ENCODE results near the gene NLGN1.

NLGN1 gene

GRCh38 chr3:173685456-173685855, 287.9 kb downstream of the NLGN1 start:
- no peak overlapping the region for H3K23ac ChIP-seq (ENCODE audit: low read length)
- no peak overlapping the region for H4K12ac ChIP-seq (ENCODE audit: low read depth, low read length)
- H3K4me3 ChIP-seq (ENCODE audit: low read depth, low read length), result no peak overlapping the region
- no CpG with 5 or more reads among the region's 2 CpGs for WGBS (ENCODE audit: extremely low coverage, insufficient coverage, insufficient read length)
- H3K27me3 ChIP-seq (ENCODE audit: insufficient read depth, low read length), result no peaks in the 10 kb centered on the region
- no peak overlapping the region for H3K27ac ChIP-seq (ENCODE audit: low read depth, low read length)
- H4K8ac ChIP-seq (ENCODE audit: low read depth, low read length), result no peak overlapping the region
- H2AK5ac ChIP-seq (ENCODE audit: low read length), result no peak overlapping the region
- DNase-seq, result no peak
- H3K18ac ChIP-seq (ENCODE audit: low read length), result no peak overlapping the region
- H2BK5ac ChIP-seq (ENCODE audit: low read depth, low read length, poor library complexity), result no peak overlapping the region
- H3K79me2 ChIP-seq (ENCODE audit: control insufficient read depth, insufficient read depth, low read length, poor library complexity), result no peaks in the 10 kb centered on the region
- H3K4ac ChIP-seq (ENCODE audit: low read depth, low read length), result no peak overlapping the region
- no peak overlapping the region for H2AFZ ChIP-seq (ENCODE audit: insufficient read depth, low read length, poor library complexity)
- H2BK12ac ChIP-seq (ENCODE audit: low read length), result no peak overlapping the region
- H3K36me3 ChIP-seq (ENCODE audit: control insufficient read depth in 1 of 2, insufficient read depth in 2 of 2, low read length in 2 of 2), result no peaks in the 10 kb centered on the region
- no peak overlapping the region for H3K4me2 ChIP-seq (ENCODE audit: low read length)
- H2BK120ac ChIP-seq (ENCODE audit: insufficient read depth, low read length, poor library complexity), result no peak overlapping the region
- no peak overlapping the region for H4K91ac ChIP-seq (ENCODE audit: low read depth, low read length)
- H3K9ac ChIP-seq (ENCODE audit: low read length), result no peak overlapping the region
- H3K79me1 ChIP-seq (ENCODE audit: low read length), result no peaks in the 10 kb centered on the region
- H3K14ac ChIP-seq (ENCODE audit: low read length), result no peak overlapping the region
- no peaks in the 10 kb centered on the region for H3K9me3 ChIP-seq (ENCODE audit: insufficient read depth, low read depth, low read length)
- peaks cover 3 to 4% of the 10 kb centered on the region in 2 experiments for H3K4me1 ChIP-seq (ENCODE audit: control insufficient read depth in 1 of 2, insufficient read depth in 2 of 2, low read length in 2 of 2)

GRCh38 chr3:173688216-173688842, 290.8 kb downstream of the NLGN1 start:
- no peak for DNase-seq
- no peaks in the 10 kb centered on the region for H3K27me3 ChIP-seq (ENCODE audit: insufficient read depth, low read length)
- H3K79me2 ChIP-seq (ENCODE audit: control insufficient read depth, insufficient read depth, low read length, poor library complexity), result no peaks in the 10 kb centered on the region
- H3K9ac ChIP-seq (ENCODE audit: low read length), result no peak overlapping the region
- no peak overlapping the region for H2BK12ac ChIP-seq (ENCODE audit: low read length)
- no peak overlapping the region for H3K27ac ChIP-seq (ENCODE audit: low read depth, low read length)
- H3K14ac ChIP-seq (ENCODE audit: low read length), result no peak overlapping the region
- no CpG with 5 or more reads among the region's 4 CpGs for WGBS (ENCODE audit: extremely low coverage, insufficient coverage, insufficient read length)
- no peak overlapping the region for H3K4me3 ChIP-seq (ENCODE audit: low read depth, low read length)
- peaks cover 3 to 4% of the 10 kb centered on the region in 2 experiments for H3K4me1 ChIP-seq (ENCODE audit: control insufficient read depth in 1 of 2, insufficient read depth in 2 of 2, low read length in 2 of 2)
- no peak overlapping the region for H2AFZ ChIP-seq (ENCODE audit: insufficient read depth, low read length, poor library complexity)
- H3K18ac ChIP-seq (ENCODE audit: low read length), result no peak overlapping the region
- no peaks in the 10 kb centered on the region for H3K36me3 ChIP-seq (ENCODE audit: control insufficient read depth in 1 of 2, insufficient read depth in 2 of 2, low read length in 2 of 2)
- H4K12ac ChIP-seq (ENCODE audit: low read depth, low read length), result no peak overlapping the region
- H3K4me2 ChIP-seq (ENCODE audit: low read length), result no peak overlapping the region
- no peak overlapping the region for H2AK5ac ChIP-seq (ENCODE audit: low read length)
- no peak overlapping the region for H3K4ac ChIP-seq (ENCODE audit: low read depth, low read length)
- no peaks in the 10 kb centered on the region for H3K79me1 ChIP-seq (ENCODE audit: low read length)
- no peaks in the 10 kb centered on the region for H3K9me3 ChIP-seq (ENCODE audit: insufficient read depth, low read depth, low read length)
- H4K8ac ChIP-seq (ENCODE audit: low read depth, low read length), result no peak overlapping the region
- no peak overlapping the region for H3K23ac ChIP-seq (ENCODE audit: low read length)
- H2BK5ac ChIP-seq (ENCODE audit: low read depth, low read length, poor library complexity), result no peak overlapping the region
- no peak overlapping the region for H2BK120ac ChIP-seq (ENCODE audit: insufficient read depth, low read length, poor library complexity)
- H4K91ac ChIP-seq (ENCODE audit: low read depth, low read length), result no peak overlapping the region

GRCh38 chr3:173690542-173691180, 293.1 kb downstream of the NLGN1 start:
- Histone ChIP-seq H3K79me1 (ENCODE audit: low read length) (no peaks in the 10 kb centered on the region), H3K27me3 (ENCODE audit: insufficient read depth, low read length) (no peaks in the 10 kb centered on the region), H3K79me2 (ENCODE audit: control insufficient read depth, insufficient read depth, low read length, poor library complexity) (no peaks in the 10 kb centered on the region), H2BK120ac (ENCODE audit: insufficient read depth, low read length, poor library complexity) (no peak overlapping the region), H2BK5ac (ENCODE audit: low read depth, low read length, poor library complexity) (no peak overlapping the region), H2AK5ac (ENCODE audit: low read length) (no peak overlapping the region), H4K91ac (ENCODE audit: low read depth, low read length) (no peak overlapping the region), H3K36me3 (ENCODE audit: control insufficient read depth in 1 of 2, insufficient read depth in 2 of 2, low read length in 2 of 2) (no peaks in the 10 kb centered on the region), H3K18ac (ENCODE audit: low read length) (no peak overlapping the region), H3K27ac (ENCODE audit: low read depth, low read length) (no peak overlapping the region), H3K4me1 (ENCODE audit: control insufficient read depth in 1 of 2, insufficient read depth in 2 of 2, low read length in 2 of 2) (peaks cover 3 to 4% of the 10 kb centered on the region in 2 experiments), H3K9ac (ENCODE audit: low read length) (no peak overlapping the region), H4K12ac (ENCODE audit: low read depth, low read length) (no peak overlapping the region), H3K14ac (ENCODE audit: low read length) (no peak overlapping the region), H3K4ac (ENCODE audit: low read depth, low read length) (no peak overlapping the region), H3K23ac (ENCODE audit: low read length) (no peak overlapping the region), H2BK12ac (ENCODE audit: low read length) (no peak overlapping the region), H2AFZ (ENCODE audit: insufficient read depth, low read length, poor library complexity) (no peak overlapping the region), H3K4me3 (ENCODE audit: low read depth, low read length) (no peak overlapping the region), H3K9me3 (ENCODE audit: insufficient read depth, low read depth, low read length) (no peaks in the 10 kb centered on the region), H4K8ac (ENCODE audit: low read depth, low read length) (no peak overlapping the region), H3K4me2 (ENCODE audit: low read length) (no peak overlapping the region)
- WGBS (ENCODE audit: extremely low coverage, insufficient coverage, insufficient read length), result no CpG with 5 or more reads among the region's 7 CpGs
- peak in 1 of 2 donors; percentile 65 for DNase-seq

- H4K12ac ChIP-seq (ENCODE audit: low read depth, low read length), result no peak overlapping the region
- H3K23ac ChIP-seq (ENCODE audit: low read length), result no peak overlapping the region
These were observed 301.8 kb downstream of the NLGN1 start for GRCh38 chr3:173699353-173699752.

More at GRCh38 chr3:173699353-173699752, 301.8 kb downstream of the NLGN1 start:
- peak in 1 of 2 donors; percentile 9 for DNase-seq
- Histone ChIP-seq H3K9ac (ENCODE audit: low read length) (no peak overlapping the region), H2BK5ac (ENCODE audit: low read depth, low read length, poor library complexity) (no peak overlapping the region), H2AK5ac (ENCODE audit: low read length) (no peak overlapping the region), H2BK120ac (ENCODE audit: insufficient read depth, low read length, poor library complexity) (no peak overlapping the region), H2BK12ac (ENCODE audit: low read length) (no peak overlapping the region), H3K18ac (ENCODE audit: low read length) (no peak overlapping the region), H2AFZ (ENCODE audit: insufficient read depth, low read length, poor library complexity) (no peak overlapping the region), H3K36me3 (ENCODE audit: control insufficient read depth in 1 of 2, insufficient read depth in 2 of 2, low read length in 2 of 2) (no peaks in the 10 kb centered on the region), H4K91ac (ENCODE audit: low read depth, low read length) (no peak overlapping the region), H3K79me1 (ENCODE audit: low read length) (no peaks in the 10 kb centered on the region), H3K4ac (ENCODE audit: low read depth, low read length) (no peak overlapping the region), H3K4me1 (ENCODE audit: control insufficient read depth in 1 of 2, insufficient read depth in 2 of 2, low read length in 2 of 2) (no peaks in the 10 kb centered on the region), H4K8ac (ENCODE audit: low read depth, low read length) (no peak overlapping the region), H3K27me3 (ENCODE audit: insufficient read depth, low read length) (no peaks in the 10 kb centered on the region), H3K4me2 (ENCODE audit: low read length) (no peak overlapping the region), H3K14ac (ENCODE audit: low read length) (no peak overlapping the region), H3K4me3 (ENCODE audit: low read depth, low read length) (no peak overlapping the region), H3K79me2 (ENCODE audit: control insufficient read depth, insufficient read depth, low read length, poor library complexity) (no peaks in the 10 kb centered on the region), H3K9me3 (ENCODE audit: insufficient read depth, low read depth, low read length) (no peaks in the 10 kb centered on the region), H3K27ac (ENCODE audit: low read depth, low read length) (no peak overlapping the region)
- no CpG with 5 or more reads among the region's 1 CpG for WGBS (ENCODE audit: extremely low coverage, insufficient coverage, insufficient read length)
